HG03378 (cell line): ENCODE results near the gene RNPS1.
A peak's percentile ranks its signal among the peaks of the same experiment; 100 is the strongest.

ENCODE experiments used
- ATAC-seq: cut with Tn5 transposase; IDR thresholded peaks from one replicate; pipeline ENCODE4 v1.9.1; 2021; ENCODE audit warnings: mild to moderate bottlenecking, moderate library complexity; ENCODE audit not compliant: unreplicated experiment

Gene RNPS1

GRCh38 chr16:2216330-2216729 is 51.6 kb downstream of the RNPS1 start:
- ATAC-seq = no peak

DNA sequence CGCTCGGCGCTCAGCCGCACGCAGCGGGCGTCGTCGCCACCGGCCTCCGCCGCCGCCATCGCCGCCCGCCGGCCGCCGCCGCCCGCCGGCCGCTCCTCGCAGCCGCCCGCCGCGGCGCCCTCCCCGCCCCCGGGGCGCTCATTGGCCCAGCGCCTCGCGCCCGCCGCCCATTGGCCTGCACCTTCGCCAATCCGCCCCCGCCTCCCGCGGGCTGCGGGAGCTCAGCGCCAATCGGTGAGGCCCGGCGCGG is 53.3 kb downstream of the RNPS1 start, which contains the start of gene PGP:
PGP (minus strand) TSS at position 122 of the 250 bp plus-strand sequence; CDS start at position 59, 63 bp downstream.
- ATAC-seq = no peak

GRCh38 chr16:2213817-2214718 is 53.9 kb downstream of the RNPS1 start:
- peak; percentile 7 for ATAC-seq

- ATAC-seq = no peak
These were observed 55.3 kb downstream of the RNPS1 start for GRCh38 chr16:2212362-2213324.

DNA sequence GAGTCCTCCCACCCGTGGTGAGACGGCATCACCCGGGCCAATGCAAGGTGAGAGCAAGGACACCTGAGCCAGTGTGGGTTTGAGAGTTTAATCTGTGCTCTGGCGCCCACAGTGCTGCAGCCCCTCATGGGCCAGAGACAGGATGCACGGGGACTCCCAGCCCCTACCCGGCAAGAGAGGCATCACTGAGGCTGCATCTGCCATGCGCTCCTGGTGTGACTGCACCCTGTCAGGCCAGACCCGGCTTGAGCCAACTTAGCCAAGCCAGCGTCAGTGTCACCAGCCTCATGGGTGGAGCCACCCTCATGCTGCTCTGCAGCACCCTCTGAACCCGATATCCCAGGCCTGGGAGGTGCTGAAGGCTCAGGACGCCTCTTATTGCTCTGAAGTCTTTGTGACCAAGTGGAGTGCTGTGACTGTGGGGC is 56.0 kb downstream of the RNPS1 start:
- no peak for ATAC-seq

- ATAC-seq = no peak
These were observed 57.2 kb downstream of the RNPS1 start, which contains the start of gene BRICD5 for GRCh38 chr16:2210386-2211365. Gene BRICD5 (minus strand): TSS chr16:2210863. CDS start chr16:2210833, 30 bp downstream.

- no peak for ATAC-seq
These were observed 58.0 kb downstream of the RNPS1 start for GRCh38 chr16:2210009-2210332.

DNA sequence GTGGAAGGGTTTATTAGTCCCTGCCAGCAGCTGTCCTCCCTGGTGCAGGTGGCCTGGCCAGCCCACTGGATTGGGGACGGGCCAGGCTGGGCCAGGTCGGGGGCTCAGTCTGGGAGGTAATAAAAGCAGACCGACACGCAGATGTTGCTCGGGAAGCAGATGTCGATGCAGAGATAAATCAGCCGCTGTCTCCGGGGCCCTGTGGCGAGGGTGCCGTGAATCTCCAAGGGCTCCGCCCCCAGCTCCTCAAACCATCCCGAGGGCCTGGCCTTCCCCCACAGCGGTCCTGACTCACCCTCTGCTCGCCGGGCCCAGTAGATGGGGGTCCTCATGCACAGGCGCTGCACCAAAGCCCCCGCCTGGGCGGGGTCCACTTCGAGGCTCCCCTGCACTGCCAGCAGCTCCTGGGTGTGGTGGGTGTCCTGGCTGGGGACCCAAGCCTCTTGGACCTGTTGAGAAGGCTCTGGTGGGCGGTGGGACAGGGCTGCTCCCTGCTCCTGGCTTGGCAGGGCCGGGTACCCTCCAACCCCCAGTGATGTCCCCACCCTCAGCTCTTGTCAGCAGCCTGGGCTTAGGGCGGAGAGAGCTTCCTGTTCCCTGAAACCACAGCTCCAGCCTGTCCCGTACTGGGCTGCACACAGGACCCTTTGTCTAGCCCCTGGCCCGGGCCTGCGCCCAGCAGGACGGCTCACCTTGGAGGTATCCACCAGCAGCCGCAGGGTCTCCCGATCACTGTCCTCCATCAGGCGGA is 58.5 kb downstream of the RNPS1 start:
- ATAC-seq = no peak

GRCh38 chr16:2208772-2209171 is 59.2 kb downstream of the RNPS1 start:
- ATAC-seq = no peak

DNA sequence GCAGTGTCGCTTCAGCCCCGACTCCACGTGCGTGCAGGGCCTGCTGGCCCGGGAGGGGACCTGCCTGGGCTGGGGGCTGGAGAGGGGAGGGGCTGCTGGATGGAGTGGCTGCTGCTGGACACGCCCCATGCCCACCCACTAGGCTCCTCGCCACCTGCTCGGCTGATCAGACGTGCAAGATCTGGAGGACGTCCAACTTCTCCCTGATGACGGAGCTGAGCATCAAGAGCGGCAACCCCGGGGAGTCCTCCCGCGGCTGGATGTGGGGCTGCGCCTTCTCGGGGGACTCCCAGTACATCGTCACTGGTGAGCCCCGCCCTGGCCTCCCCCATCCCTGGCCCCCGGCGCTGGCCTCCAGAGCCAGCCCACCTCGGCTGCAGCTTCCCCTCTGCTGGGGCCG is 59.6 kb downstream of the RNPS1 start:
- no peak for ATAC-seq

DNA sequence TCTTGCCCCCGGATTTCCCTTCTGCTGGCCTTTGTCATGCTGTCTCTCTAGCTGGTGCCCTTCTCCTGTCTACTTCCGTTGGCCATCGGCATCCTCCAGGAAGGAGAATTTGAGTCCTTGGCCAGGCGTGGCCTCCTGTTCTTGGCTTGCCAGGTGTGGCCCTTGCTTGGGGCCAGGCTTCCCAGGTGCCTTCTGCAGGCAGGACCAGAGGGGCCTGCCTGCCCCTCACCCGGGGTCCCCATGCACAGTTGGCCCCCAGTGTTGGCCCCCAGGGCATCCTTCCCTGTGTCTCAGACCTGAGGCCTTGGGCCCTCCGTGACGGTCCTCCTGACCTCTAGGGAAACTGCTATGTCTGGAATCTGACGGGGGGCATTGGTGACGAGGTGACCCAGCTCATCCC is 60.1 kb downstream of the RNPS1 start:
- ATAC-seq = no peak

GRCh38 chr16:2206780-2207433 is 61.0 kb downstream of the RNPS1 start:
- ATAC-seq = no peak

DNA sequence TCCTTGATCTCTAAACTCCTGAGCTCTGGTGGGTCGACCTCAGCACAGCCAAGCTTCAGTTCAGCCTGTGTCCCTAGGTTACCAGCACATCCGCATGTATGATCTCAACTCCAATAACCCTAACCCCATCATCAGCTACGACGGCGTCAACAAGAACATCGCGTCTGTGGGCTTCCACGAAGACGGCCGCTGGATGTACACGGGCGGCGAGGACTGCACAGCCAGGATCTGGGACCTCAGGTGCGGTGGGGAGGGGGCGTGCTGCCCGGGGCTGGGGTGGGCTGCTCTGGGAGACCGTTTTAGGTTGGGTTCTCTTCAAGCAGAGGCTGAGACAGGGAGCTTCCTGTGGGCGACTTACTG is 61.5 kb downstream of the RNPS1 start:
- ATAC-seq = no peak

DNA sequence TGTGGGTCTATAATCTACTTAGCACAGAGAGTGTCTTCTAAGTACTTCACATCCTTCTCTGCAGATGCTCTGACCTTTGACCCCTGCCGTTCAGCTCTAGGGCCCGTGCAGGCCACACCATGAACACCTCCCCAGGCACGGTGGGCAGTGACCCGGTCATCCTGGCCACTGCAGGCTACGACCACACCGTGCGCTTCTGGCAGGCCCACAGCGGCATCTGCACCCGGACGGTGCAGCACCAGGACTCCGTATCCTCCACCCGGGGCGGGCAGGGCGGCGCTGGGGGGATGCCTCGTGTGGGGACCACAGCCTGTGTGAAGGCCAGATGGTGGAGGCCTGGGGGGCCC is 62.0 kb downstream of the RNPS1 start:
- ATAC-seq = peak; percentile 25

DNA sequence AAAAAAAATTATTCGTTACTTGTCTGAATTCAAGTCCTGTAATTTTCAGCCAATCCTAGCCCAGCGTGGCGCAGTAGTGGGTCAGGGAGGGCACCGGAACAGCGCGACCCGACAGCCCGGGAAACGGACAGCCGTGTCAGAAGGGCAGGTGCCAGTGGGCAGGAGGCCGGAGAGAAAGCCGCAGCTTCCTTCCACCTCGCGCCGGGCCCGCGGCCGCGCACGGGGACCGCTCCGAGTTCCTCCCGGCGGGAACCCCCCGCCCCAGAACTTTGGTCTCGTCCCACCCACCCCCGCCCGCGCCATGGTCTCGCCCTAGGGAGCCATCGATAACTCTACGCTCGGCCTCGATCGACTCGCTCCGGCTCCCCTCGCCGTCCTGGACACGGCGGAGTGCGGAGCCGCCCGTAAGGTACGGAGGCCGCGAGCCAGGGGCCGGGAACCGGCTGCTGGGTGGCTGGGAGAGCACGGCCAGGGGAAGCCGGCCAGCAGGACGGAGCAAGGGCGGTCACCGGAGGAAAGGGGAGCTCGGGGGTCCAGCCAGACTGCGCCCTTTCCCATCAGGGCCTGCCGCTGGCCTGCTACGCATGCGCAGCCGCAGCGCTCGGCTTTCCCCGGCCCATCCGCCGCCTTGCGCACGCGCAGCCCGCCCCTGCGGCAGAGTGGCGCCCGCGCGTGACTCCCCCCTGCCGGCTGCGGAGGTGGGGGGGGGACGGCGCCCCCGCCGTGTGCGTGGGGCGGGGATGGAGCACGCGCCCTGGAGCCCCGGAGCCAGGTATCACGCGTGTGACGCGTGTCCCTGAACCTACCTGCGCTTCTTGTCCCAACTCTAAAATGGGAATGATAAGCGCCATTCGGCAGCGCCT is 62.6 kb downstream of the RNPS1 start, which contains the start of gene MLST8:
MLST8 (plus strand) TSS at position 351 of the 863 bp plus-strand sequence. CDS start 632 bp downstream, outside the sequence.
- peak; percentile 57 for ATAC-seq

- ATAC-seq = no peak
These were observed 63.4 kb downstream of the RNPS1 start for GRCh38 chr16:2204416-2205103.
